HG02943 (cell line): Measurements from ENCODE around the gene TENM3.

Source experiments
- ATAC-seq: cut with Tn5 transposase; IDR thresholded peaks from one replicate; pipeline ENCODE4 v1.9.1; 2021; ENCODE audit warnings: mild to moderate bottlenecking, low read depth, moderate library complexity; ENCODE audit not compliant: unreplicated experiment

The TENM3 gene

DNA sequence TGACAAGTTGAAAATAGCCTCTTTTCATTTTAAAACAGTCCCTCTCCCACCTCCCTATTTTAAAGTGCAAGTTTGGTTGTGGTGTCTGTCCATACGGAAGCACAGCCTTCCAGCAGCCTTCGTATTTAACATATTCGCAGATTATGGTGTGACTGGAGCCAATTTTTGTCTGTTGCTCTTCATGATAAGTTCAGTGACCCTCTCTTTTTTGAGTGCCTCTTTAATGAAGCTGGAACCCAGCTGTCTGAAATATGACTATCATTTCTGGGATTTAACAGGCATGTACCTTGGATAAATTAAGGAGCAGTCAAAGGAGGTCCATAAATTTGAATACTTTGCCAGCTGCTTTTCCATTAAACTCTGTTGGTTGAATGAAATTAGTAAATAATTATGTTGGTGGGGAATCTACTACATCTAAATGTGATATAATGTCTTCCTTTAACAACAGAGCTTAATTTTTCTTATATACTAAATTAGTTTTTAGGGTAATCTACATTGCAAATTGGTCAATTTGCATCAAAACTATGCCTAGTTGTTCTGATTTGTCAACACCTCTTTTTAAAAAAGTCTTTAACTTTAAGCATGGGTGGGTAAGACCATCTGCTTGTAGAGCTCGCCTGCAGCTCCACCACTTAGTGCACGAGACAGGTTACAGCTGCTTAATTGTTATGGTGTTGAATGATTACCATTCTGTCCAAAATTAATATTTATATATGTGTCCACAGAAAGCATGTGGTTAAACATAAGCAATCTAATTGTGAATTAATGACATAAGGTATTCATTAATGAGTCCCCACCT lies 457.4 kb downstream of the TENM3 start:
- no peak for ATAC-seq

- no peak for ATAC-seq
Measured at GRCh38 chr4:182704077-182704476, 460.9 kb downstream of the TENM3 start.

- no peak for ATAC-seq
Measured at GRCh38 chr4:182704948-182705347, 461.7 kb downstream of the TENM3 start.

DNA sequence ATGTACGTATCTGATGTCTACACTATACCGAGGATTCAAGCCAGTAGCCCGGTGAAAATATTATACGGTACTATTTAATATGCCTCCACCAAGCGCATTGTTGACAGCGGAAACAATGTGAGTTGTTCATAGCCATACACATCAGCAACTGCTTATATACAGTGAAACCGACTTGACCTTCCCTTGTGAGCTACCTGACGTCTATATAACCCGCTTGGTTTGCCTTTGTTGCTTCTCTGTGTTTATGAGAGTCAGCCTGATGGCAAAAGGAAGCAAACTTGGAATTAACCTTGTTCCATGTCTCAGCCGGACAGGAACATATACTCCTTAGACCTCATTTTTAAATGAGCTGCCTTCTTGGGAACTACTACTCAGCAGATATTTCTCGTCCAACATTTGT lies 462.2 kb downstream of the TENM3 start:
- ATAC-seq, result no peak

- ATAC-seq, result no peak
Measured at GRCh38 chr4:182711211-182711610, 468.0 kb downstream of the TENM3 start.

GRCh38 chr4:182715548-182715947 lies 472.3 kb downstream of the TENM3 start:
- ATAC-seq, result no peak

GRCh38 chr4:182716192-182716591 lies 473.0 kb downstream of the TENM3 start:
- ATAC-seq, result no peak

- no peak for ATAC-seq
Measured at GRCh38 chr4:182717788-182718583, 474.8 kb downstream of the TENM3 start.

DNA sequence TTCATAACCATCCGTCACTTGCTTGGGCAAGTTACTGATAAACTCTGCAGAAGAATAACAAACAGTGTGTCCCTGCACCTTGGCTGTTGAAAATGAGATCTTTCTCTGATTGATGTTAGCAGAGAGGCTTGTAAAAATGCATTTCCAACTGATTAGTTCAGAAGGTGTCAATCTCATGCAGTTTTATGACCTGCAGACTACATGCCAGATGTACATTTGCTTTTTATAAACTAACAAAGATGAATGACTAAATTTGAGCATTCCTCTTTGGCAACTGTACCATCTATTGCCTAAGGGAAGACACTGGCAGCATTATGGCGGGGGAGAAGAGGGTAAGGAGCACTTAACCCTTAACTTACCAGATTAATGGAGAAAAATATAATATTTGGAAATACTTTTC lies 481.2 kb downstream of the TENM3 start:
- ATAC-seq, result no peak

DNA sequence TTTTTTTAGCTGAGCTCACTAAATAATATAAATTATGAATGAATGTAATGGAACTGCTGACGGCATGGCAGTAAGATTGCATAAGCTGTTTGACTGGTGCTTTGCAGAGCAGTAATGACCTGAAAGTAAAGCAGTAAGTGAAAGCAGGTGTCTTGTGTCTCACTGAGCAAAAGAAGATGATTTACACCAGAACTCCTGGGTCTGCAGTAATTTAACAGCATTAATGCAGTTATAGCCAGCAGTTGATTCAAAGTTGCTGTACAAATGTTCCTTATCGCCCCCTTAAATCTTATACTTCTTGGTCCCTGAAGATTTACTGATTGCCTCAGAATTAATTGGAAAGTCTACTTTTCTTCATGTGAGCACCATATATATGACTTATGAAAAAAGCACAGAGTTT lies 486.3 kb downstream of the TENM3 start:
- no peak for ATAC-seq

DNA sequence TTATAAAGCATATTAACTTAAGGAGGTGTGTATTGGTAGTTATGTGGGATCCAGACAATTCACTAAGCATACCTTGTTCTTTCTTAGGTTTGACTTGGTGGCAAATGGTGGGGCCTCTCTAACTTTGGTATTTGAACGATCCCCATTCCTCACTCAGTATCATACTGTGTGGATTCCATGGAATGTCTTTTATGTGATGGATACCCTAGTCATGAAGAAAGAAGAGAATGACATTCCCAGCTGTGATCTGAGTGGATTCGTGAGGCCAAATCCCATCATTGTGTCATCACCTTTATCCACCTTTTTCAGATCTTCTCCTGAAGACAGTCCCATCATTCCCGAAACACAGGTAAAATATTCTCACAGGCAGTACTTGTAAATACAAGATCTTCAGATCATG lies 487.6 kb downstream of the TENM3 start:
- no peak for ATAC-seq

DNA sequence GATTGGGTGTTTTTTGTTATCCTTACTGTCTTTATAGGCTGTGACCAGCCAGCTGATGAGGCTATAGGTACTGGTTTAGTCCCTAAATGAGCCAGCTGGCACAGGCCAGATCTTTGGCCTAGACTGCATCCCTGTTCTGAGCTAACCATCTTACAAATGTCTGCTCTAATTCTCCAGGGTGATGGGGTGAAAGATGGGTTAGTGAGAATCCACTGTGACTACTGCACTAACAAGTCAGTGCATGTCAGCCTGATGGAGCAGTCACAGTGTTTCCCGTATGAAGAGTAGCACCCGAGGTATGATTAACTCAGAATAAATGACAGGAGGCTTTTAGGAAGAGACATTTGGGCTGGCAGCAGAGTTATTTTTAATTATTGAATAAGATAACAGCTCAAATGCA lies 493.0 kb downstream of the TENM3 start:
- no peak for ATAC-seq

GRCh38 chr4:182738283-182739047 lies 495.3 kb downstream of the TENM3 start:
- no peak for ATAC-seq

DNA sequence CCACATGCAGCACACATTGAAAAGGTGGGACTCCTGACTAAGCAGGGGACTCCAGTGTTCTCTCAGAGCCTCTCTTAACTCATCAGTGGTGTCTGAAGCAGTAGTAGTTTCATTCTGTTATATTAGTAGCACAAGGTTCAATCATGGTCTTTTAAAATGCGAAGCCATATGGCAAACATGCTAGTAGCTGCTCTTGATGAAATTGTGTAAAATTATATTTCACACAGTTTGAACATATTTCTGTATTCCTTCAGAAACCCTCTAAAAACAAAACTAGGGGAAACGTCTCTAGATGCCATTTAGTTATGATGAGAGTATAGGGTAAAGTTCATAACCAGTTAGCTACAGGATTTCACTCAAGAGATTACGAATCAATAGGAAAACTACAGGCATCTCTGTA lies 497.1 kb downstream of the TENM3 start:
- ATAC-seq, result no peak

DNA sequence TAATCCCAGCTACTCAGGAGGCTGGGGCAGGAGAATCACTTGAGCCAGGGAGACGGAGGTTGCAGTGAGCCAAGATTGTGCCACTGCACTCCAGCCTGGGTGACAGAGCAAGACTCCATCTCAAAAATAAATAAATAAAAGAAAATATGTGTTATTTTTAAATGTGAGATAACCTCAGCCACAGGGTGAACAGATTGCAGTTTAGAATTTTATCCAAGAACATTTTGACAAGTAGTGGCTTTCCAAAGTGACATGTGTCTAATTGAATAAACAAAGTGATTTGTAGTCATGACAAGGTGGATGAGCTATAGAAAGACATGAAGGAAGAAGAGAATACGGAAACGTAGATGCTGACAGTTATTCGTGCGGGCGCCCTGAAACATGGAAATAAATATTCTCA lies 497.9 kb downstream of the TENM3 start:
- no peak for ATAC-seq

DNA sequence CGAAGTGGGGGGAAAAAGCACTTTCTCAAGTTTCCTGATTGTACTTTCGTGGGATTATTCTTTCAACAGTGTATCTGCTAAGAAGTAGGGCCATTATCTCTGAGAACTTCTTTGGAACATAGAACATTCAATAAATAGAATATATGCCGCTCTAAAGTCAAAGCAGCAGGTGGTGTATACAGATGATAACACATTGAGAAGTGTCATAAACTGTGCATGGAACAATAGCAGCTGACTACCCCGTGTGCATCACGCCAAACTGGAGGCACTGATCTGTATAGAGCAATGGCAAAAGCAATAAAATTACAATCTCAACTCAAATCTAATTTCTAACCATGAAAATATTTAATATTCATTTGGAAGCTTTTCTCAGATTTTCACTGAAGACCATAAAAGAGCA lies 498.7 kb downstream of the TENM3 start:
- no peak for ATAC-seq

GRCh38 chr4:182743815-182744214 lies 500.6 kb downstream of the TENM3 start:
- ATAC-seq, result no peak

DNA sequence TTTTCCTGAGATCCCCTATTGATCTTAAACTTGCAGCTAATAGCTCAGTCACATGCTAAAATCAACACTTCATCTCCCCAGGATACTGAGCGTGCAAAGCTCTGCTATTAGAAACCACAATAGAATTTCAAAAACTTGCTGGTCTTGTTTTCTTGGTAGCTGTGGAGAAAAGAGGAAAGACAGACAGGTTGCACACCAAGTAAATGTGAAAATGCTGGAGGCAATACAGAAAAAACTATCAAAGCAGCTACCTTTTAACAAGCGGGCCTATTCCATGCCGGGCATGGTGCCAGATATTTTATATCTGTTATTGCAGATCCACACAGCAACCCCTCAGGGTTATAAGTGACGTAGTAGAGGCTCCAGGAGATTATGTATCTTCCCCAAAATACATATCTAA lies 502.0 kb downstream of the TENM3 start:
- no peak for ATAC-seq

DNA sequence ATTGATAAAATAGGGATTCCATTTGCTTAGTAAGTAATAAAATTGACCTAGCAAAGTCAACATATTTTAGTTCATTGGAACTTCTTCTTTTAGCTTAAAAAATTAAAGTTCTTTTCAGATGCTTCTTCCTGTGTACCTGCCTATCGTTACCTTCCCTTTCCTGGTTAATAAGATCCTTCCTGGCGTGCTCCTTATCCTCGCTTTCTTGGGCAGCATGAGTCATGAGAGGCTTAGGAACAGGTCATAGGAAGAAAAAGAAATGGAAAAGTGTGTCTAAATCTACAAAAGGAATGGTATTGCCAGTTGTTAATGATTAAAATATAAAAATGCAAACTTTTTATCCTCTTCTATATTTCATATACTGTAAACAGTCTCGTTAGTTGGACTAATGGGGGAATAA lies 503.7 kb downstream of the TENM3 start:
- ATAC-seq, result no peak

- no peak for ATAC-seq
Measured at GRCh38 chr4:182748283-182748682, 505.1 kb downstream of the TENM3 start.

GRCh38 chr4:182748949-182749348 lies 505.7 kb downstream of the TENM3 start:
- ATAC-seq, result no peak
